Colonic mucosa (tissue), 4 donors: ENCODE measurements around the gene ARAF. TPM values are rescaled to one million over a fixed set of nuclear protein-coding genes. Genes with fewer than 3 reads are reported as not detected.
A peak's percentile ranks its signal among the peaks of the same experiment; 100 is the strongest.

Experiments
- DNase-seq: peaks from one replicate; pipeline ENCODE4 v3.0.0-alpha.2; 2020
- H3K27ac ChIP-seq: fragments of 200-600 bp; one replicate; pipeline ENCODE4 v1.8.0; 2021
- H3K27me3 ChIP-seq: fragments of 200-600 bp; one replicate; pipeline ENCODE4 v1.8.0; 2021
- H3K36me3 ChIP-seq: fragments of 200-600 bp; one replicate; pipeline ENCODE4 v1.8.0; 2021
- H3K4me1 ChIP-seq: fragments of 200-600 bp; one replicate; pipeline ENCODE4 v1.8.0; 2021; ENCODE audit warnings: mild to moderate bottlenecking
- H3K4me3 ChIP-seq: fragments of 200-600 bp; one replicate; pipeline ENCODE4 v1.8.0; 2021
- H3K9ac ChIP-seq, 2 donors: one replicate each; pipeline ENCODE4 v1.7.0; 2013; ENCODE audit warnings: control low read depth in 2 of 2, low read depth in 2 of 2, low read length in 2 of 2
- H3K9me3 ChIP-seq: fragments of 200-600 bp; one replicate; pipeline ENCODE4 v1.8.0; 2021
- intact Hi-C: fragments of 100-400 bp; cut with DNase I; formaldehyde crosslinking; loops from one replicate; pipeline ENCODE4 v1.14.1; 2022
- total RNA-seq, 2 donors: library from RNA; stranded (reverse); fragmentation: NEBNext Ultra II Directional in 1 of 2; extraction: Animal tissue kit (Norgen Biotek cat#: 25700) in 1 of 2; gene quantifications; one replicate each; pipeline ENCODE4 v1.2.1, GENCODE V29; 2021
- TF ChIP-seq, protein P1 (sequence below): fragments of 200-600 bp; IDR thresholded peaks from one replicate; pipeline ENCODE4 v1.8.0; 2022; ENCODE audit warnings: antibody characterized with exemption, mild to moderate bottlenecking
- donor health status: healthy.
- donor health status: DM: no; HTN: no; CAD: no.
- donor health status: DM: no; HTN: no; CAD: no.

The ARAF gene
- total RNA-seq, 2 donors from 2014 or later = 94.8 to 95.2 TPM

GRCh38 chrX:47523297-47523696 is 37.7 kb upstream of the ARAF start:
- TF ChIP-seq, protein P1, sequence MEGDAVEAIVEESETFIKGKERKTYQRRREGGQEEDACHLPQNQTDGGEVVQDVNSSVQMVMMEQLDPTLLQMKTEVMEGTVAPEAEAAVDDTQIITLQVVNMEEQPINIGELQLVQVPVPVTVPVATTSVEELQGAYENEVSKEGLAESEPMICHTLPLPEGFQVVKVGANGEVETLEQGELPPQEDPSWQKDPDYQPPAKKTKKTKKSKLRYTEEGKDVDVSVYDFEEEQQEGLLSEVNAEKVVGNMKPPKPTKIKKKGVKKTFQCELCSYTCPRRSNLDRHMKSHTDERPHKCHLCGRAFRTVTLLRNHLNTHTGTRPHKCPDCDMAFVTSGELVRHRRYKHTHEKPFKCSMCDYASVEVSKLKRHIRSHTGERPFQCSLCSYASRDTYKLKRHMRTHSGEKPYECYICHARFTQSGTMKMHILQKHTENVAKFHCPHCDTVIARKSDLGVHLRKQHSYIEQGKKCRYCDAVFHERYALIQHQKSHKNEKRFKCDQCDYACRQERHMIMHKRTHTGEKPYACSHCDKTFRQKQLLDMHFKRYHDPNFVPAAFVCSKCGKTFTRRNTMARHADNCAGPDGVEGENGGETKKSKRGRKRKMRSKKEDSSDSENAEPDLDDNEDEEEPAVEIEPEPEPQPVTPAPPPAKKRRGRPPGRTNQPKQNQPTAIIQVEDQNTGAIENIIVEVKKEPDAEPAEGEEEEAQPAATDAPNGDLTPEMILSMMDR = peak; percentile 54
- Histone ChIP-seq H3K9ac (peak overlapping the region in 1 of 2 donors; percentile 44), H3K27me3 (no peaks in the 10 kb centered on the region), H3K36me3 (no peaks in the 10 kb centered on the region), H3K27ac (no peak overlapping the region), H3K4me3 (peak overlapping the region; percentile 55), H3K9me3 (no peaks in the 10 kb centered on the region), H3K4me1 (no peaks in the 10 kb centered on the region)
- peak; percentile 83 for DNase-seq
- intact Hi-C loops = loop anchor here (10.0 kb wide), 1 partner anchor 328 kb away; the partner anchor contains the start of gene UBA1

- Histone ChIP-seq H3K36me3 (no peaks in the 10 kb centered on the region), H3K9me3 (no peaks in the 10 kb centered on the region), H3K27ac (no peak overlapping the region), H3K4me3 (peak overlapping the region; percentile 55), H3K9ac (peak overlapping the region; percentile 38 to 44), H3K4me1 (no peaks in the 10 kb centered on the region), H3K27me3 (no peaks in the 10 kb centered on the region)
- TF ChIP-seq, protein P1 = no peak
- no peak for DNase-seq
- intact Hi-C loops = loop anchor here (10.0 kb wide), 1 partner anchor 329 kb away; the partner anchor contains the start of gene UBA1
Observed at GRCh38 chrX:47523713-47524166, 37.3 kb upstream of the ARAF start.

- Histone ChIP-seq H3K27me3 (no peaks in the 10 kb centered on the region), H3K36me3 (no peaks in the 10 kb centered on the region), H3K27ac (no peak overlapping the region), H3K9me3 (no peaks in the 10 kb centered on the region), H3K4me1 (no peaks in the 10 kb centered on the region), H3K4me3 (no peak overlapping the region), H3K9ac (no peak overlapping the region)
- intact Hi-C loops = loop anchor here (10.0 kb wide), 1 partner anchor 335 kb away; the partner anchor contains the start of gene UBA1
- DNase-seq = no peak
- TF ChIP-seq, protein P1 = no peak
Observed at GRCh38 chrX:47529548-47529947, 31.5 kb upstream of the ARAF start.

- H3K36me3 ChIP-seq = no peaks in the 10 kb centered on the region
- H3K9ac ChIP-seq = no peak overlapping the region
- no peaks in the 10 kb centered on the region for H3K4me1 ChIP-seq
- intact Hi-C loops = no loop called here
- no peaks in the 10 kb centered on the region for H3K27me3 ChIP-seq
- no peaks in the 10 kb centered on the region for H3K9me3 ChIP-seq
- TF ChIP-seq, protein P1 = no peak
- H3K27ac ChIP-seq = no peak overlapping the region
- H3K4me3 ChIP-seq = no peak overlapping the region
- no peak for DNase-seq
Observed at GRCh38 chrX:47530049-47530448, 31.0 kb upstream of the ARAF start.

- TF ChIP-seq, protein P1 = no peak
- H3K36me3 ChIP-seq = no peaks in the 10 kb centered on the region
- no peak for DNase-seq
- no peaks in the 10 kb centered on the region for H3K9me3 ChIP-seq
- no peaks in the 10 kb centered on the region for H3K4me1 ChIP-seq
- H3K4me3 ChIP-seq = no peak overlapping the region
- H3K9ac ChIP-seq = no peak overlapping the region
- H3K27ac ChIP-seq = no peak overlapping the region
- H3K27me3 ChIP-seq = no peaks in the 10 kb centered on the region
- intact Hi-C loops = loop anchor here (5.0 kb wide), 1 partner anchor 102 kb away; no protein-coding TSS in a partner anchor
Observed at GRCh38 chrX:47539860-47540259, 21.1 kb upstream of the ARAF start.
